Measurements from ENCODE around the gene IL2RA.

IL2RA gene

DNA sequence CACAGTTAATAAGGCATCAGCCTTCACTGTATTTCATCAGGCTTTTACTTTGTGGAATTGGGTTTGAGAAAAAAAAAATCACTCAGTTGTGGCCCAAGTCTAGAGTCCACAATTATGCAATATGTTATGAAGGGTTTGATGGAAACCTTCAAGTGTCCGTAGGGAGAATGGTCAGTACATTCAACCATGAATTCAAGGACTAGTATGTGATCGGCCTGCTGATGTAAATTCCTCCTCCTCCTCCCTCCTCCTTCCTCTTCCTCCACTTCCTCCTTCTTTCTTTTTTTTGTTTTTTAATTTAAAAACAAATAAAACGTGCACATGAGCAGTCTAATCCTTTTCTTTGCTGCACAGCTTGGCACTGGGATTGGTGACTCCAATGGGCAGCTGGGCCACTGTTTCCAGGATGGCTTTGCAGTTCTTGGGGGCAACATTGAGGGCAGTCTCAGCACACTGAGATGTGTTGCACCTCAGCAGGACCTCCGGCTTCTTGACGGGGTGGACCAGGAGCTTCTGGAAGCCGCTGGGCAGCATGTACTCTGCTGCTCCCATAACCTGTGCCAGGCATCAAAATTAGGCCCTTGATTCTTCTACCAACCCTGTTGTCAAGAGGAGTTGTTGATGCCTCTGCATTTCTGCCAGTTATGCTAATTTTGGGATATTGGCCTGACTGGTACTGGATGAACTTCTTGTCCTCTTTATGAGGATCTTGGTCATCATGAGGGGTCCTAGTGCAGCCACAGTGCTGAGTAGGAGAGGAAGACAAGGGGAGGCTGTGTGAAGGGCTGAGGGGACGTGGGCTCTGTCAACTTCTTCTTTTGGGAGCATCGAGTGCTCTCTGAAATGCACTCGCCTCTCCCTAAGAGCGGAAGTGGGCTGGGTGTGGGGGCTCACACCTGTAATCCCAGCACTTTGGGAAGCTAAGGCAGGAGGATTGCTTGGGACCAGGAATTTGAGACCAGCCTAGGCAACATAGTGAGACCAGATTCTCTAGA is 9.3 kb upstream of the IL2RA start:
- Histone ChIP-seq H3F3A (ENCODE audit: low read depth) (no peaks in the 10 kb centered on the region), H3K79me2 (ENCODE audit: insufficient read depth, low read length) (no peaks in the 10 kb centered on the region), H3K9me2 (replicated peaks; ENCODE audit: low read depth, low read length) (no peaks in the 10 kb centered on the region), H3K27me3 (ENCODE audit: insufficient read depth, low read length, poor library complexity, severe bottlenecking) (peaks cover 15% of the 10 kb centered on the region), H3K36me3 (ENCODE audit: insufficient read depth, low read length) (no peaks in the 10 kb centered on the region), H4K20me1 (ENCODE audit: insufficient read depth, low read length, poor library complexity, severe bottlenecking) (no peaks in the 10 kb centered on the region), H2AFZ (ENCODE audit: low read length) (no peak overlapping the region), H3K4me1 (ENCODE audit: insufficient read depth, low read length, poor library complexity, severe bottlenecking) (peaks cover 7% of the 10 kb centered on the region), H3K9me3 (ENCODE audit: insufficient read depth, low read depth, low read length) (no peaks in the 10 kb centered on the region), H3K9ac (ENCODE audit: low read depth, low read length, poor library complexity, severe bottlenecking) (no peak overlapping the region), H3K4me2 (ENCODE audit: low read depth, low read length, poor library complexity, severe bottlenecking) (no peak overlapping the region), H3K4me3 (ENCODE audit: low read length, poor library complexity, severe bottlenecking) (no peak overlapping the region)
- TF ChIP-seq, protein P1, sequence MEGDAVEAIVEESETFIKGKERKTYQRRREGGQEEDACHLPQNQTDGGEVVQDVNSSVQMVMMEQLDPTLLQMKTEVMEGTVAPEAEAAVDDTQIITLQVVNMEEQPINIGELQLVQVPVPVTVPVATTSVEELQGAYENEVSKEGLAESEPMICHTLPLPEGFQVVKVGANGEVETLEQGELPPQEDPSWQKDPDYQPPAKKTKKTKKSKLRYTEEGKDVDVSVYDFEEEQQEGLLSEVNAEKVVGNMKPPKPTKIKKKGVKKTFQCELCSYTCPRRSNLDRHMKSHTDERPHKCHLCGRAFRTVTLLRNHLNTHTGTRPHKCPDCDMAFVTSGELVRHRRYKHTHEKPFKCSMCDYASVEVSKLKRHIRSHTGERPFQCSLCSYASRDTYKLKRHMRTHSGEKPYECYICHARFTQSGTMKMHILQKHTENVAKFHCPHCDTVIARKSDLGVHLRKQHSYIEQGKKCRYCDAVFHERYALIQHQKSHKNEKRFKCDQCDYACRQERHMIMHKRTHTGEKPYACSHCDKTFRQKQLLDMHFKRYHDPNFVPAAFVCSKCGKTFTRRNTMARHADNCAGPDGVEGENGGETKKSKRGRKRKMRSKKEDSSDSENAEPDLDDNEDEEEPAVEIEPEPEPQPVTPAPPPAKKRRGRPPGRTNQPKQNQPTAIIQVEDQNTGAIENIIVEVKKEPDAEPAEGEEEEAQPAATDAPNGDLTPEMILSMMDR (conservative IDR thresholded peaks at IDR 0.05; ENCODE audit: low read length), result no peak
- TF ChIP-seq EZH2phosphoT487 (IDR thresholded peaks at IDR 0.05; ENCODE audit: borderline replicate concordance), result no peak

DNA sequence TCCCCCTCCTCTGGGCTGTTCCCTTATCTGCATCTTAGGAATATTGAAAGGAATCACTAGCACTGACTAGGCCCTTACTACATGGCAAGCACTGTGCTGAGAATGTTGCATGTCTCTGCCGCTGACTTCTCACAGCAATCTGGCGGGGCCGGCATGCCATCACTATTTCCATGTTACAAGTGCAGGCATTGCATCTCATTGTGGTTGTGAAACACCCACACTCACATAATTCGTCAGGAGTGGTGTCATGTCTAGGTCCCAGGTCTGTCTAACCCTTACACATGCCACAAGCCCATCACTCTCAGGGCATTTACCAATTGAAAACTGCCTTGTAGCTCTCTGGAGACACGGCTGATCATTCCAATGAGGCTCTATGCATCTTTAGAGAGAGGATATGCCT is 8.5 kb upstream of the IL2RA start:
- Histone ChIP-seq H3K9ac (ENCODE audit: low read depth, low read length, poor library complexity, severe bottlenecking) (no peak overlapping the region), H4K20me1 (ENCODE audit: insufficient read depth, low read length, poor library complexity, severe bottlenecking) (no peaks in the 10 kb centered on the region), H3K4me1 (ENCODE audit: insufficient read depth, low read length, poor library complexity, severe bottlenecking) (peaks cover 7% of the 10 kb centered on the region), H3K27me3 (ENCODE audit: insufficient read depth, low read length, poor library complexity, severe bottlenecking) (peaks cover 11% of the 10 kb centered on the region), H3K9me2 (replicated peaks; ENCODE audit: low read depth, low read length) (no peaks in the 10 kb centered on the region), H3K4me2 (ENCODE audit: low read depth, low read length, poor library complexity, severe bottlenecking) (no peak overlapping the region), H3F3A (ENCODE audit: low read depth) (no peaks in the 10 kb centered on the region), H3K36me3 (ENCODE audit: insufficient read depth, low read length) (no peaks in the 10 kb centered on the region), H3K4me3 (ENCODE audit: low read length, poor library complexity, severe bottlenecking) (no peak overlapping the region), H2AFZ (ENCODE audit: low read length) (no peak overlapping the region), H3K79me2 (ENCODE audit: insufficient read depth, low read length) (no peaks in the 10 kb centered on the region), H3K9me3 (ENCODE audit: insufficient read depth, low read depth, low read length) (no peaks in the 10 kb centered on the region)
- TF ChIP-seq EZH2phosphoT487 (IDR thresholded peaks at IDR 0.05; ENCODE audit: borderline replicate concordance), result no peak
- TF ChIP-seq, protein P1 (conservative IDR thresholded peaks at IDR 0.05; ENCODE audit: low read length), result no peak

- Histone ChIP-seq H3F3A (ENCODE audit: low read depth) (no peaks in the 10 kb centered on the region), H2AFZ (ENCODE audit: low read length) (no peak overlapping the region), H4K20me1 (ENCODE audit: insufficient read depth, low read length, poor library complexity, severe bottlenecking) (no peaks in the 10 kb centered on the region), H3K9me2 (replicated peaks; ENCODE audit: low read depth, low read length) (no peaks in the 10 kb centered on the region), H3K4me1 (ENCODE audit: insufficient read depth, low read length, poor library complexity, severe bottlenecking) (peaks cover 7% of the 10 kb centered on the region), H3K79me2 (ENCODE audit: insufficient read depth, low read length) (no peaks in the 10 kb centered on the region), H3K36me3 (ENCODE audit: insufficient read depth, low read length) (no peaks in the 10 kb centered on the region), H3K4me3 (ENCODE audit: low read length, poor library complexity, severe bottlenecking) (no peak overlapping the region), H3K4me2 (ENCODE audit: low read depth, low read length, poor library complexity, severe bottlenecking) (no peak overlapping the region), H3K9ac (ENCODE audit: low read depth, low read length, poor library complexity, severe bottlenecking) (no peak overlapping the region), H3K9me3 (ENCODE audit: insufficient read depth, low read depth, low read length) (no peaks in the 10 kb centered on the region), H3K27me3 (ENCODE audit: insufficient read depth, low read length, poor library complexity, severe bottlenecking) (peaks cover 11% of the 10 kb centered on the region)
- TF ChIP-seq EZH2phosphoT487 (IDR thresholded peaks at IDR 0.05; ENCODE audit: borderline replicate concordance), result no peak
- TF ChIP-seq, protein P1 (conservative IDR thresholded peaks at IDR 0.05; ENCODE audit: low read length), result no peak
These were observed 7.1 kb upstream of the IL2RA start for GRCh38 chr10:6069081-6069931.
